ENCODE results near the gene UNC93A.

DNA sequence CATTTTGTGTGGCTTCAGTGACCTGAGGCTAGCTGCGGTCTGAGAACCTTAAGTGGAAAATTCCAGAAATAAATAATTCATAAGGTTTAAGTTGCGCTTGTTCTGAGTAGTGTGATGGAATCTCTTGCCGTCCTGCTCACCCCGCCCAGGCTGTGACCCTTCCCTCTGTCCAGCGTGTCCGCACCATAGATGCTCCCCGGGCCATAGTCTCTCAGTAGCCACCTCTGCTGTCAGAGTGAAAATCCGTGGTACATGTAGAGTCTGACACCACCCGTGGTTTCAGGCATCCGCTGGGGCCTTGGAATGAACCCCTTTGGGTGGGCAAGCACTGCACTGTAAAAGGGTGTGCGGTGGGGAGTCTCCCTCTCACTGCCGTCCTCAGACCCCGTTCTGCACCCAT is 11.7 kb downstream of the UNC93A start:
- TF ChIP-seq, protein P1, sequence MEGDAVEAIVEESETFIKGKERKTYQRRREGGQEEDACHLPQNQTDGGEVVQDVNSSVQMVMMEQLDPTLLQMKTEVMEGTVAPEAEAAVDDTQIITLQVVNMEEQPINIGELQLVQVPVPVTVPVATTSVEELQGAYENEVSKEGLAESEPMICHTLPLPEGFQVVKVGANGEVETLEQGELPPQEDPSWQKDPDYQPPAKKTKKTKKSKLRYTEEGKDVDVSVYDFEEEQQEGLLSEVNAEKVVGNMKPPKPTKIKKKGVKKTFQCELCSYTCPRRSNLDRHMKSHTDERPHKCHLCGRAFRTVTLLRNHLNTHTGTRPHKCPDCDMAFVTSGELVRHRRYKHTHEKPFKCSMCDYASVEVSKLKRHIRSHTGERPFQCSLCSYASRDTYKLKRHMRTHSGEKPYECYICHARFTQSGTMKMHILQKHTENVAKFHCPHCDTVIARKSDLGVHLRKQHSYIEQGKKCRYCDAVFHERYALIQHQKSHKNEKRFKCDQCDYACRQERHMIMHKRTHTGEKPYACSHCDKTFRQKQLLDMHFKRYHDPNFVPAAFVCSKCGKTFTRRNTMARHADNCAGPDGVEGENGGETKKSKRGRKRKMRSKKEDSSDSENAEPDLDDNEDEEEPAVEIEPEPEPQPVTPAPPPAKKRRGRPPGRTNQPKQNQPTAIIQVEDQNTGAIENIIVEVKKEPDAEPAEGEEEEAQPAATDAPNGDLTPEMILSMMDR (IDR thresholded peaks at IDR 0.05): no peak
- TF ChIP-seq POLR2AphosphoS5 (IDR thresholded peaks at IDR 0.05) (no peak), POLR2A (IDR thresholded peaks at IDR 0.05; ENCODE audit: low read depth) (no peak), EP300 (IDR thresholded peaks at IDR 0.05) (no peak)
